H1 (cell line): ENCODE measurements around the gene TMEM108. TPM values are rescaled to one million over a fixed set of nuclear protein-coding genes. Genes with fewer than 3 reads are reported as not detected.

Experiments
- CHD7 ChIP-seq: fragments of 300-600 bp; sonication (generic); IDR thresholded peaks from 2 replicates; pipeline ENCODE4 v1.7.1; 2012; ENCODE audit warnings: low read length, moderate library complexity, mild to moderate bottlenecking, inconsistent platforms; ENCODE audit not compliant: insufficient replicate concordance
- JUN ChIP-seq: IDR thresholded peaks from 2 replicates; pipeline ENCODE4 v1.6.1; 2011; ENCODE audit warnings: low read depth, mild to moderate bottlenecking, improper control_type of control experiment, low read length
- KDM5A ChIP-seq: fragments of 200-600 bp; IDR thresholded peaks from 2 replicates; pipeline ENCODE4 v1.7.1; 2012; ENCODE audit warnings: mild to moderate bottlenecking, low read length, inconsistent platforms, mixed read lengths
- MAX ChIP-seq: IDR thresholded peaks from 2 replicates; pipeline ENCODE4 v1.6.1; 2012; ENCODE audit warnings: inconsistent platforms
- PHF8 ChIP-seq: fragments of 200-600 bp; sonication (generic); conservative IDR thresholded peaks from 2 replicates; pipeline ENCODE4 v1.7.1; 2012; ENCODE audit warnings: low read depth, mild to moderate bottlenecking, inconsistent platforms, low read length, moderate library complexity
- SAP30 ChIP-seq: fragments of 300-600 bp; sonication (generic); IDR thresholded peaks from 2 replicates; pipeline ENCODE4 v1.7.1; 2012; ENCODE audit warnings: low read length, moderate library complexity, mild to moderate bottlenecking, inconsistent platforms; ENCODE audit not compliant: insufficient read depth, insufficient replicate concordance
- TAF1 ChIP-seq: IDR thresholded peaks from 2 replicates; pipeline ENCODE4 v1.6.1; 2011; ENCODE audit warnings: mild to moderate bottlenecking, low read depth, low read length
- TCF12 ChIP-seq: IDR thresholded peaks from 2 replicates; pipeline ENCODE4 v1.6.1; 2011; ENCODE audit warnings: low read depth, mild to moderate bottlenecking, low read length
- polyA plus RNA-seq, 7 experiments: library from polyadenylated mRNA; depleted of rRNA in 3 of 7; stranded (reverse) in 5 of 7; unstranded in 2 of 7; fragments of >200 nt in 5 of 7; fragments of 200-250 nt in 2 of 7; gene quantifications; 1 replicate in 5 of 7; 2 replicates in 1 of 7; 4 replicates in 1 of 7; pipeline versions ENCODE4 v1.2.1 to v1.2.3, GENCODE V29; 2011 to 2013; ENCODE audit warnings: missing spikeins in 2 of 7, mixed read lengths in 2 of 7
- total RNA-seq: library from RNA; stranded (reverse); fragmentation: NEBNext Ultra II Directional; extraction: Animal tissue kit (Norgen Biotek cat#: 25700); gene quantifications from 2 replicates; pipeline ENCODE4 v1.2.1, GENCODE V29; 2021

TMEM108 gene
- total and polyA plus RNA-seq, 2 of the 8 experiments (the other 6 are each of a cell fraction or from before 2014, with no cell fraction given), result 14.3 to 16.2 TPM

GRCh38 chr3:133367956-133368355 is 329.8 kb downstream of the TMEM108 start (continued):
- TF ChIP-seq CHD7 (no peak), TAF1 (no peak), PHF8 (no peak), SAP30 (no peak), TCF12 (no peak), KDM5A (no peak), JUN (no peak), MAX (no peak)
